DOHH2 (cell line): ENCODE measurements around the gene ASTL.

Experiments used
- CTCF ChIP-seq: fragments of 200-600 bp; sonication (generic); IDR thresholded peaks from one replicate; pipeline ENCODE4 v1.5.1; 2014; ENCODE audit warnings: antibody characterized with exemption, mild to moderate bottlenecking, low read depth, low read length; ENCODE audit not compliant: poor library complexity, severe bottlenecking
- EZH2phosphoT487 ChIP-seq: fragments of 200-600 bp; sonication (generic); IDR thresholded peaks from 2 replicates; pipeline ENCODE4 v1.6.1; 2017; ENCODE audit warnings: borderline replicate concordance, mild to moderate bottlenecking, antibody characterized with exemption, low read length, moderate library complexity, mixed read lengths

- TF ChIP-seq CTCF (no peak), EZH2phosphoT487 (no peak)
These were observed 15.9 kb downstream of the ASTL start for GRCh38 chr2:96122391-96122790.
